ENCODE results near the gene S1PR2. TPM values are rescaled to one million over a fixed set of nuclear protein-coding genes. Genes with fewer than 3 reads are reported as not detected.

Gene S1PR2
- 0.65 and 0.69 TPM in 2 replicates for total RNA-seq

DNA sequence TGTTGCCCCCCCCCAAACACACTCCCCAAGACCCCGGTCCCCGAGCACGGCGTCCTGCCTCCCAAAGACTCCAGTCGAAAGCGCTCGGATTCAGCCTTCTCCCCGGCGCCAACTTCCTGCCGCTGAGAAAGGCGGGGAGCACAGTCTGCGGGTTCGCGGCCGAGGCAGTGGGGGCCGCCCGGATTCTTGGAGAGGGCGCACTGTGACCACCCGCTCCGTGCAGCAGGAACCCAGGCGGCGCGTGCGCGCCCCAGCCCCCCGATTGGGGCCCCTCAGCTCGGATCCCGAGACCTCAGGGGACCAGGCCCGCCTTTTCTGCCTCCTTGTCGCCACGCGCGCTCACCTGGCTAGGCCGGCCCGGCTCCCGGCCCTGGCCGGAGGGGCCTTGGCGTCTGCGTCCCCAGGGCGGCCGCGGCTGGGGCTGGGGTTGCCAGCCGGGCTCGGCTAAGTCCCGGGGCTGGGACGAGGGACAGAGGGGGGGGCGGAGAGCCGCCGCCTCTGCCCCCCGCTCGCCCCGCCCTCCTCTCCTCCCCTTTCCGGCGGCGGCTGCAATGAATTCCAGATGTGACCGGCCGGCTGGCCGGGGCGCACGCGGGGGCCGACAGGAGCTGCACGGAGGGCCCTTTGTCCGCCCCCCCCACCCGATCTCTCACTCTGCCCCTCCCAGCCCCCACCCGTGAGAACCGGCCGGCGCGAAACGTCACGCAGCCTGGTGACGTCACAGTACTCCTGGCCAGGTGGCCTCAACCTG, at the start of gene S1PR2:
TSS of gene S1PR2 (minus strand) at position 471 of the 751 bp plus-strand sequence. CDS start 6,426 bp downstream, outside the sequence.

DNA sequence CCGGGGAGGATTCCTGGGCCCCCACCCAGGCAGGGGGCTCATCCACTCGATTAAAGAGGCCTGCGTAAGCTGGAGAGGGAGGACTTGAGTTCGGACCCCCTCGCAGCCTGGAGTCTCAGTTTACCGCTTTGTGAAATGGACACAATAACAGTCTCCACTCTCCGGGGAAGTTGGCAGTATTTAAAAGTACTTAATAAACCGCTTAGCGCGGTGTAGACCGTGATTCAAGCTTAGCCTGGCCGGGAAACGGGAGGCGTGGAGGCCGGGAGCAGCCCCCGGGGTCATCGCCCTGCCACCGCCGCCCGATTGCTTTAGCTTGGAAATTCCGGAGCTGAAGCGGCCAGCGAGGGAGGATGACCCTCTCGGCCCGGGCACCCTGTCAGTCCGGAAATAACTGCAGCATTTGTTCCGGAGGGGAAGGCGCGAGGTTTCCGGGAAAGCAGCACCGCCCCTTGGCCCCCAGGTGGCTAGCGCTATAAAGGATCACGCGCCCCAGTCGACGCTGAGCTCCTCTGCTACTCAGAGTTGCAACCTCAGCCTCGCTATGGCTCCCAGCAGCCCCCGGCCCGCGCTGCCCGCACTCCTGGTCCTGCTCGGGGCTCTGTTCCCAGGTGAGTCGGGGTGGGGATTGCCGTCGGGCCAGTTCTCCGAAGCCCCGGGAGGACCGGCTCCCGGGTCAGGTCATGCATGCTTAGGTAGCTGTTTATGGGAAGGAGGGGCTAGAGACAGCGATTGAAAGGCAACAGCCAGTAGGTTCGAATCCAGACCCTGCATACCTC, 39.7 kb upstream of the S1PR2 start, which contains the start of gene ICAM1:
TSS of gene ICAM1 (plus strand) at position 505 of the 779 bp plus-strand sequence. CDS start at position 545, 40 bp downstream.

DNA sequence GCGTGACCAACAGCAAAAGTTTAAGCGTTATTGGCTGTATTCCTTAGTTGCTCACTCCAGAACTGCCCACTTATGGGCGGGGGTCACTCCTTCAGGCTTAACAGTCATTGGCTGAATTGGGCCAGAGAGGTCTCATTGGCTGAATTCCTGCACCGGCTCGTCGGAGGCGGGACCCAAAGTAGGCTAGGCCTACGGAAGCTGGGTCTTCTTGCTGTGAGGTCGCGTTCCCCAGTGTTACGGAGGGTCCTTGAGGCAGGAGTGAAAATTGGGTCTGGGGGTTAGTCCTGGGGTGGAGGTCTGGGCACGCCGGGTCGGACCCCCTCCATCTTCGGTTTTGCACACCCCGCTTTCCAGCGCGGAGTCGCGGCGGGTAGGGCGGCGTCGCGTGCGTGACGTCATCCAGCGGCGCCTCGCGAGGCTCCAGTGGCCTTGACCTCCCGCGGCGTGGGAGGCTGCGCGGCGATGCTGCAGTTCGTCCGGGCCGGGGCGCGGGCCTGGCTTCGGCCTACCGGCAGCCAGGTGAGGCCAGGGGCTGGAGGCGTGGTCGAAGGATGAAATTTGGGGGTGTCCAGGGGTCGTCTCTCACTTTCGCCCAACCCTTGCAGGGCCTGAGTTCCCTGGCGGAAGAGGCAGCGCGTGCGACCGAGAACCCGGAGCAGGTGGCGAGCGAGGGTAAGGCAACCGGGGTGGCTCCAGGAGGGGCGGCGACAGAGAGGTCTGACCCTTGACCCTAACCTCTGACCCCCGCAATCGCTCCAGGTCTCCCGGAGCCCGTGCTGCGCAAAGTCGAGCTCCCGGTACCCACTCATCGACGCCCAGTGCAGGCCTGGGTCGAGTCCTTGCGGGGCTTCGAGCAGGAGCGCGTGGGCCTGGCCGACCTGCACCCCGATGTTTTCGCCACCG, 20.9 kb upstream of the S1PR2 start, which contains the start of gene MRPL4:
TSS of gene MRPL4 (plus strand) at position 423 of the 903 bp plus-strand sequence. CDS start at position 463, 40 bp downstream.

GRCh38 chr19:10194500-10195198, 36.5 kb downstream of the S1PR2 start, which contains the start of gene DNMT1:
DNMT1 (minus strand) TSS chr19:10194953; CDS start chr19:10194899, 54 bp downstream.

Other genes with a start within 250 kb of the S1PR2 start
- gene COL5A3, start 220.8 kb downstream of the S1PR2 start, total RNA-seq: 0.19 and 1.8 TPM in 2 replicates
- not detected in 2 replicates for gene RDH8, start 217.8 kb downstream of the S1PR2 start, total RNA-seq
- 24.3 and 29.4 TPM in 2 replicates for gene SHFL, start 145.0 kb downstream of the S1PR2 start, total RNA-seq
- gene ANGPTL6, start 128.7 kb downstream of the S1PR2 start, total RNA-seq: 0.25 TPM in 1 of 2 replicates, not detected in the other
- gene PPAN, start 125.0 kb downstream of the S1PR2 start, total RNA-seq: 21.0 and 28.9 TPM in 2 replicates
- gene P2RY11, start 119.6 kb downstream of the S1PR2 start, total RNA-seq: 1.1 and 4.3 TPM in 2 replicates
- gene EIF3G, start 111.4 kb downstream of the S1PR2 start, total RNA-seq: 261 and 308 TPM in 2 replicates
- 36.4 and 63.2 TPM in 2 replicates for gene DNMT1, start 36.4 kb downstream of the S1PR2 start, total RNA-seq
- 20.1 TPM in 2 replicates for gene MRPL4, start 20.9 kb upstream of the S1PR2 start, total RNA-seq
- 28.0 and 138 TPM in 2 replicates for gene ICAM1, start 39.8 kb upstream of the S1PR2 start, total RNA-seq
- gene ICAM4, start 55.6 kb upstream of the S1PR2 start, total RNA-seq: 1.1 and 1.3 TPM in 2 replicates
- gene ICAM5, start 58.6 kb upstream of the S1PR2 start, total RNA-seq: 0.16 and 0.25 TPM in 2 replicates
- gene ZGLP1, start 78.5 kb upstream of the S1PR2 start, total RNA-seq: 0.32 and 0.44 TPM in 2 replicates
- 13.6 and 21.1 TPM in 2 replicates for gene FDX2, start 84.7 kb upstream of the S1PR2 start, total RNA-seq
- 5.8 and 17.7 TPM in 2 replicates for gene RAVER1, start 102.2 kb upstream of the S1PR2 start, total RNA-seq
- 10.5 and 20.9 TPM in 2 replicates for gene ICAM3, start 108.3 kb upstream of the S1PR2 start, total RNA-seq
- gene TYK2, start 149.2 kb upstream of the S1PR2 start, total RNA-seq: 84.3 and 118 TPM in 2 replicates
- gene CDC37, start 172.2 kb upstream of the S1PR2 start, total RNA-seq: 313 and 340 TPM in 2 replicates
- gene PDE4A, start 189.2 kb upstream of the S1PR2 start, total RNA-seq: 1.1 and 4.2 TPM in 2 replicates